ENCODE results near the gene RALGDS. TPM values are rescaled to one million over a fixed set of nuclear protein-coding genes. Genes with fewer than 3 reads are reported as not detected.
A peak's percentile ranks its signal among the peaks of the same experiment; 100 is the strongest.
"Not testable (repeated sequence)": the region's sequence is repeated elsewhere in the genome, so short reads cannot be mapped to it uniquely, and the experiment has no call there.

Gene RALGDS
- total RNA-seq, 2 donors from 2014 or later = 45.3 to 77.0 TPM

GRCh38 chr9:133094351-133094750 is 26.7 kb downstream of the RALGDS start:
- H3K36me3 Mint-ChIP-seq = peaks cover 25 to 33% of the 10 kb centered on the region in 2 donors
- not testable (repeated sequence) for H3K9me3 Mint-ChIP-seq

DNA sequence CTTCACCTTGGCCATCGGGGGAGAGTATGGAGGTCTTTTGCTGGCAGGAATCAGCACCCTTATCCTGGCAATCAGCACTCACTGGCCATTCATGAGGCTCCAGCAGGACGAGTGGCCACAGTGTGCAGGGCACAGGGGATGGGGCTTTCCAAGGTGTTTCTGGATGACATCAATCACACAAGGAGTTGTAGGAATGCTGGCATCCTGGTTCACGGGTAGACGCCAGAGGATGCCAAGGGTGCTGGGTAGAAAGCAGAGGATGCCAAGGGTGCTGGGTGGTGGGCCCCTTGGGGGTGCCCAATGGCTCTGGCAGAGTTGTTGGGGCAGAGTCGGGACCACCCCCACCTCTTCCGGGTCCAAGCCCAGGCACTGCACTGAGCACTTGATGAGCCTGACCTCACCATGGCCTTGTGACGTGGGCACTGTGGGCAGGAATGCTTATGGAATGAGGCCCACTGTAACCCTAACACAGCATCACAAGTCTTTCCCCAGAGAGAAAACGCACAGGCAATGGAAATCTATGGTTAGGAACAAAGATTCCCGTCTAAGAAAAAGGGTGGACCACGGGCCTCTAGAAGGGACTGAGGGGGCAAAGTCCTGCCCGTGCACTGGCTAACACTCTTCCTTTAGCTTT is 30.2 kb downstream of the RALGDS start:
- peak in 1 of 2 donors; percentile 21 for DNase-seq (ENCODE audit: low spot score in 2 of 2)
- ATAC-seq = no peak
- Mint-ChIP-seq H3K36me3 (peaks cover under 1 to 2% of the 10 kb centered on the region in 2 donors), H3K27ac (no peak overlapping the region), H3K9me3 (peaks cover under 1 to 2% of the 10 kb centered on the region in 2 donors)

More at GRCh38 chr9:133094351-133094750, 26.7 kb downstream of the RALGDS start:
- not testable (repeated sequence) for DNase-seq (ENCODE audit: low spot score in 2 of 2); H3K27ac Mint-ChIP-seq
- ATAC-seq = peak in 1 of 2 donors; percentile 9

DNA sequence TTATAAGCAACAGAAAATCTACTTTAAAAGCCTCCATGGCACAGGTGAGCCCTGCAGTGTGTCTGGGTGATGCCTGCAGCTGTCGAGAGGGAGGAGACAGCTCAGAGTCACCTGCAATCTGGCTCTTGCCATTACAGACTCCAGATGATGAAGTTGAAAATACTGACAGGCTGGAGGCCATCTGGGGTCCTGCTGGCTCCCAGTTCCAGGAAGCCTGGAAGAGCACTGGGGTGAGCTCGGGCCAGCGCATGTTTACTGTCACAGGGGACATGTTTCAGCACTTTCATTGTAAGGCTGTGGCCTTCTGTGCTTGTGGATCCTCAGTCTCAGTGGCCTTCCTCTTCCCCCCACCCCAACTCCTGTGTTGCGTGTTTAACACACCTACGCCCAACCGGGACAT is 30.9 kb downstream of the RALGDS start:
- H3K27ac Mint-ChIP-seq = no peak overlapping the region
- ATAC-seq = no peak
- H3K36me3 Mint-ChIP-seq = no peaks in the 10 kb centered on the region
- no peaks in the 10 kb centered on the region for H3K9me3 Mint-ChIP-seq
- DNase-seq (ENCODE audit: low spot score in 2 of 2) = peak in 1 of 2 donors; percentile 21

GRCh38 chr9:133089271-133089671 is 31.8 kb downstream of the RALGDS start:
- ATAC-seq (peak in 1 of 2 donors; percentile 41), DNase-seq (ENCODE audit: low spot score in 2 of 2) (peak in 1 of 2 donors; percentile 49)
- H3K36me3 Mint-ChIP-seq = no peaks in the 10 kb centered on the region
- no peak overlapping the region for H3K27ac Mint-ChIP-seq
- H3K9me3 Mint-ChIP-seq = no peaks in the 10 kb centered on the region

DNA sequence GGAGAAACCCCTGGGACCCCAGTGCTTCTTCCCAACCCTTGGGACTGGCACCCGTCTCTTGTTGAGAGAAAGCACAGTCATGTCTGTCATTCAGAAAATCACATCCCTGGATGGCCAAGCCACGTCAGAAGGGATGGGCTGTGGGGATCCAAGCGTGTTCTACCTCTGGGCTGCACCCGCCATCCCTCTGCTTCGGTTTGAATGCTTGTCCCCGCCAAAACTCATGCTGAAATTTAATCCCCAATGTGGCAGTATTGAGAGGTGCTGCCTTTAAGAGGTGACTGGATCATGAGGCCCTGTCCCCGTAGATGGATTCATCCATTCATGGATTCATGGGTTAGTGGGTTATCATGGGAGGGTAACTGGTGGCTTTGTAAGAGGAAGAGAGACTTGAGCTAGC is 32.3 kb downstream of the RALGDS start:
- H3K27ac Mint-ChIP-seq = no peak overlapping the region
- DNase-seq (ENCODE audit: low spot score in 2 of 2) = peak in 1 of 2 donors; percentile 20
- no peak for ATAC-seq
- H3K9me3 Mint-ChIP-seq = no peaks in the 10 kb centered on the region
- no peaks in the 10 kb centered on the region for H3K36me3 Mint-ChIP-seq

GRCh38 chr9:133088146-133088750 is 32.8 kb downstream of the RALGDS start:
- no peak for ATAC-seq
- Mint-ChIP-seq H3K36me3 (no peaks in the 10 kb centered on the region), H3K27ac (no peak overlapping the region), H3K9me3 (no peaks in the 10 kb centered on the region)
- peak in 1 of 2 donors; percentile 47 for DNase-seq (ENCODE audit: low spot score in 2 of 2)

DNA sequence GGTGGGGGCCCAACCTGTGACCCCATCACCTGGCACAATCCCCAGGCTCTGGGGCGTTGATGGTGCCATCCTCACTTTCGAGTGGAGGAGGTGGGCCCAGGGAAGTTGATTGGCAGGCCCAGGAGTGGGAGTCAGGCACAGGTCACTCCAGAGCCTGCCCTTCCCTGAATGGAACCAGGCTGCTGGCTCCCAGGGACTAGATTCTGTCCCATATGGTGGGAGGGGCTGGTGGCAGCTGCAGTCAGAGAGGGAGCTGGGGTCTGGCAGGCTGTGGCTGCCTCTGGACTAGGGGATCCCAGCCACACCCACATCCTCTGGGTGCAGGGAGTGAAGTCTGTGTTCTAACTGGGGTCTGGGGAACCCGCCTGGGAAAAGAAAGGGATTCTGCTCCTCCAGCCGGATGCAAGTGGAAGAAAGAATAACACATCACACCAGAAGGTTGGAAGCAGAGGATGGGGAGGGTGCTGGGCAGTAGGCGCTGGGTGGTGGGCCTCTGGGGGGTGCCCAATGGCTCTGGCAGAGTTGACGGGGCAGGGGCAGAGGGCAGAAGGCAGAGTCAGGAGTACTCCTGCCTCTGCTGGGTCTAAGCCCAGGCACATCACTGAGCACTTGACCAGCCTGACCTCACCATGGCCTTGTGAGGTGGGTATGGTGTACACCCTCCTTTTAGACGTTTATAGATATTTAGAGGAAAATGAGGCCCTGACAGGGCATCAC is 33.5 kb downstream of the RALGDS start:
- Mint-ChIP-seq H3K27ac (peak overlapping the region in 1 of 2 donors; percentile 64), H3K9me3 (no peaks in the 10 kb centered on the region), H3K36me3 (no peaks in the 10 kb centered on the region)
- no peak for ATAC-seq
- DNase-seq (ENCODE audit: low spot score in 2 of 2) = peak in 1 of 2 donors; percentile 35

GRCh38 chr9:133086894-133087293 is 34.1 kb downstream of the RALGDS start:
- Mint-ChIP-seq H3K9me3 (no peaks in the 10 kb centered on the region), H3K36me3 (no peaks in the 10 kb centered on the region), H3K27ac (peak overlapping the region in 1 of 2 donors; percentile 64)
- ATAC-seq = no peak
- DNase-seq (ENCODE audit: low spot score in 2 of 2) = peak in 1 of 2 donors; percentile 30

DNA sequence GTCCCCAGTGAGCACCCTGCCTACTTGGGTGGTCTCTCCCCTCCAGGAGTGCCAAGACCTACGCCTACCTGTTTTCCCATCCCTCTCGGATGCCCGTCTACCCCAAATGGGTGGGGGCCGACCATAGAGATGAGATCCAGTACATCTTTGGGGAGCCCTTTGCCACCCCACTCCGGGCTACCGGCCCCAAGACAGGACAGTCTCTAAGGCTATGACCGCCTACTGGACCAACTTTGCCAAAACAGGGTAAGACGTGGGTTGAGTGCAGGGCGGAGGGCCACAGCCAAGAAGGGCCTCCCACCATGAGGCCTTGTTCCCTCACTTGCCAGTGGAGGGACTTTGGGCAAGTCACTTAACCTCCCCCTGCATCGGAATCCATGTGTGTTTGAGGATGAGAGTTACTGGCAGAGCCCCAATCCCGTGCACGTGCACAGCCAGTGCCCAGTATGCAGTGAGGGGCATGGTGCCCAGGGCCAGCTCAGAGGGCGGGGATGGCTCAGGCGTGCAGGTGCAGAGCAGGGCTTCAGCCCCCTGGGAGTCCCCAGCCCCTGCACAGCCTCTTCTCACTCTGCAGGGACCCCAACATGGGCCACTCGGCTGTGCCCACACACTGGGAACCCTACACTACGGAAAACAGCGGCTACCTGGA is 34.7 kb downstream of the RALGDS start:
- not testable (repeated sequence) for H3K27ac Mint-ChIP-seq, H3K36me3 Mint-ChIP-seq, ATAC-seq, H3K9me3 Mint-ChIP-seq
- peak in 1 of 2 donors; percentile 16 for DNase-seq (ENCODE audit: low spot score in 2 of 2)

GRCh38 chr9:133083688-133084087 is 37.4 kb downstream of the RALGDS start:
- not testable (repeated sequence) for H3K36me3 Mint-ChIP-seq, H3K9me3 Mint-ChIP-seq, ATAC-seq, H3K27ac Mint-ChIP-seq
- peak in 1 of 2 donors; percentile 35 for DNase-seq (ENCODE audit: low spot score in 2 of 2)

DNA sequence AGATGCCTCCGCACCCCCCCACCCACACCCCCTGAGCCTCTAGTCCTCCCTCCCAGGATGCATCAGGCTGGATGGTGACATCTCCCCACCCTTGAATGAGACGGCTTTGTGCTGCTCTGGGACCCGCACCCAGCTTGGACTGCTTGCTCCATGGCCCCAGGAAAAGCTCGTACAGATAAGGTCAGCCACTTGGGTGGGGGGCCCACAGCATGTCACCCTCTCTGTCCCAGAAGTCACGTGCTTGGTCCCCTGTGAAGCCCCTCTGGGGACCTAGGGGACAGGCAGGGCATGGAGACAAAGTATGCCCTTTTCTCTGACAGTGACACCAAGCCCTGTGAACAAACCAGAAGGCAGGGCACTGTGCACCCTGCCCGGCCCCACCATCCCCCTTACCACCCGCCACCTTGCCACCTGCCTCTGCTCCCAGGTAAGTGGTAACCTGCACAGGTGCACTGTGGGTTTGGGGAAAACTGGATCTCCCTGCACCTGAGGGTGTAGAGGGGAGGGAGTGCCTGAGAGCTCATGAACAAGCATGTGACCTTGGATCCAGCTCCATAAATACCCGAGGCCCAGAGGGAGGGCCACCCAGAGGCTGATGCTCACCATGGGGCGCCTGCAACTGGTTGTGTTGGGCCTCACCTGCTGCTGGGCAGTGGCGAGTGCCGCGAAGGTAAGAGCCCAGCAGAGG is 38.9 kb downstream of the RALGDS start:
- peak in 1 of 2 donors; percentile 40 for DNase-seq (ENCODE audit: low spot score in 2 of 2)
- ATAC-seq, H3K36me3 Mint-ChIP-seq, H3K27ac Mint-ChIP-seq, H3K9me3 Mint-ChIP-seq: not testable (repeated sequence)

- peak in 1 of 2 donors; percentile 23 for DNase-seq (ENCODE audit: low spot score in 2 of 2)
- not testable (repeated sequence) for H3K27ac Mint-ChIP-seq, H3K9me3 Mint-ChIP-seq, H3K36me3 Mint-ChIP-seq
- ATAC-seq = peak in 1 of 2 donors; percentile 63
Observed at GRCh38 chr9:133080786-133081779, 40.0 kb downstream of the RALGDS start.

DNA sequence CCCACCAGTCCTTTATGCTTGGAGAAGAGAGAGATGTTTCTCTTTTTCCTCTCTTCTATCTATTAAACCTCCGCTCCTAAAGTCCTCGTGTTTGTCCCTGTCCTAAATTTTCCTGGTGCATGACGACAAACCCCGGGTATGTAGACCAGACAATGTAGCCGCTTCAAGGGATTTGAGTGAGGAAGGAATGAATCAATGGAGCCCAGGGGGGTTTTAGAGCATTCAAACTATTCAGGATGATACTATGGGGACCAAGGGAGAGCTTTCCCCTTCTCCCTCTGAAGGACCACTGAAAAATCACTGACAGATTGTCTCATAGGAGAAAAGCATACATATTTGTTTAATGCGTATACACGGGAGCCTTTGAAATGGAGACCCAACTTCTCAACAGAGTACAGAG is 40.9 kb downstream of the RALGDS start:
- peak overlapping the region in 1 of 2 donors; percentile 6 for H3K27ac Mint-ChIP-seq
- ATAC-seq (no peak), DNase-seq (ENCODE audit: low spot score in 2 of 2) (no peak)
- no peaks in the 10 kb centered on the region for H3K36me3 Mint-ChIP-seq
- H3K9me3 Mint-ChIP-seq = no peaks in the 10 kb centered on the region

GRCh38 chr9:133078486-133078885 is 42.6 kb downstream of the RALGDS start:
- H3K9me3 Mint-ChIP-seq = no peaks in the 10 kb centered on the region
- no peak overlapping the region for H3K27ac Mint-ChIP-seq
- H3K36me3 Mint-ChIP-seq = no peaks in the 10 kb centered on the region
- DNase-seq (ENCODE audit: low spot score in 2 of 2) = peak in 1 of 2 donors; percentile 23
- ATAC-seq = no peak

DNA sequence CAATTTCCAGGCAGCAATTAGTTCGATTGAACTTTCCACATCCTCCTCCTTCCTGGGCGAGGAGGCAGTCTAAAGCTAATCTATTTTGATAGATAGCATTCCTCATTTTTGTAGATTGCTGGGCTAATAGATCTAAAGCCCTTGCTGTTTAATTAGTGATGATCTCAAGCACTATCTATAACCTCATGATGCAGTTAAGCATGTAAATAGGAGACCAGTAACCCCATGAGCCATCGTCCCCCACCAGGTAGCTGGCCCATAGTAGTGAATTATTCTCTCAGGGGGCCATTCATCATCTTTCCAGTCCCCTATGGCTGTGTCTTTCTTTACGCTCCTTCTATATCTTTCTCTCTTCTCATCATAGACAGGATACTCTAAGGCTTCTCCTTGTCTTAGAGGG is 44.3 kb downstream of the RALGDS start:
- Mint-ChIP-seq H3K36me3 (no peaks in the 10 kb centered on the region), H3K27ac (no peak overlapping the region), H3K9me3 (no peaks in the 10 kb centered on the region)
- DNase-seq (ENCODE audit: low spot score in 2 of 2) (no peak), ATAC-seq (no peak)

All from activated naive CD4-positive, alpha-beta T cell treated with anti-CD3 and anti-CD28 coated beads, Interleukin-2, amount 50 U/mL, for 72 hours (primary cell).